ENCODE data around the gene ARNT2. TPM values are rescaled to one million over a fixed set of nuclear protein-coding genes. Genes with fewer than 3 reads are reported as not detected.

Gene ARNT2
- total RNA-seq, 1 experiment from 2014 or later = 16.8 TPM

- no peaks in the 10 kb centered on the region for H3K4me1 ChIP-seq (ENCODE audit: control insufficient read depth, insufficient read depth, low read length)
- in situ Hi-C loops (cut with HindIII; ENCODE audit: low pct_unique_long_range_greater_than_20kb, low sequenced_read_pairs) (no loop called here), intact Hi-C loops (cut with micrococcal nuclease; ENCODE audit: unreplicated experiment) (no loop called here)
- no peaks in the 10 kb centered on the region for H3K27me3 ChIP-seq (ENCODE audit: control insufficient read depth, insufficient read depth, low read length)
- ATAC-seq = no peak
- no peak overlapping the region for H3K4me3 ChIP-seq (ENCODE audit: low read depth in 2 of 2, low read length in 2 of 2)
- POLR2A ChIA-PET = no interaction called here
- no peak for DNase-seq (ENCODE audit: low read depth, low spot score)
- no peak overlapping the region for H3K27ac ChIP-seq (ENCODE audit: low read length)
- TF ChIP-seq SIN3A (IDR thresholded peaks at IDR 0.05; ENCODE audit: borderline replicate concordance, insufficient read depth, low read depth, low read length) (no peak), TCF7L2 (IDR thresholded peaks at IDR 0.05; ENCODE audit: low read depth, low read length) (no peak)
- CTCF ChIA-PET = no interaction called here
- H3K9me3 ChIP-seq (ENCODE audit: control insufficient read depth, insufficient read depth, low read depth, low read length) = no peaks in the 10 kb centered on the region
- no peaks in the 10 kb centered on the region for H3K36me3 ChIP-seq (ENCODE audit: control insufficient read depth, insufficient read depth, low read length)
- no TSS peak for BruUV-seq (replicated peaks)
Measured at GRCh38 chr15:80599359-80599758, 195.2 kb downstream of the ARNT2 start.

- intact Hi-C loops (cut with micrococcal nuclease; ENCODE audit: unreplicated experiment) (no loop called here), in situ Hi-C loops (cut with HindIII; ENCODE audit: low pct_unique_long_range_greater_than_20kb, low sequenced_read_pairs) (no loop called here)
- Histone ChIP-seq H3K27ac (ENCODE audit: low read length) (no peak overlapping the region), H3K9me3 (ENCODE audit: control insufficient read depth, insufficient read depth, low read depth, low read length) (no peaks in the 10 kb centered on the region), H3K4me3 (ENCODE audit: low read depth in 2 of 2, low read length in 2 of 2) (no peak overlapping the region), H3K4me1 (ENCODE audit: control insufficient read depth, insufficient read depth, low read length) (no peaks in the 10 kb centered on the region), H3K27me3 (ENCODE audit: control insufficient read depth, insufficient read depth, low read length) (no peaks in the 10 kb centered on the region), H3K36me3 (ENCODE audit: control insufficient read depth, insufficient read depth, low read length) (no peaks in the 10 kb centered on the region)
- BruUV-seq (replicated peaks) = no TSS peak
- TF ChIP-seq TCF7L2 (IDR thresholded peaks at IDR 0.05; ENCODE audit: low read depth, low read length) (no peak), REST (IDR thresholded peaks at IDR 0.05; ENCODE audit: insufficient read depth in 1 of 2, low read depth in 2 of 2, low read length in 1 of 2) (no peak), CTCF (IDR thresholded peaks at IDR 0.05) (no peak), SIN3A (IDR thresholded peaks at IDR 0.05; ENCODE audit: borderline replicate concordance, insufficient read depth, low read depth, low read length) (no peak), POLR2AphosphoS5 (IDR thresholded peaks at IDR 0.05; ENCODE audit: low read depth, low read length) (no peak)
- ATAC-seq = no peak
- CTCF ChIA-PET = interaction anchor here (0.7 to 1.0 kb wide), 3 partner anchors 176 to 222 kb away, joined by 4 to 7 read pairs (median 7); partner anchors contain the start of gene CEMIP
- POLR2A ChIA-PET = interaction anchor here (1.0 kb wide), 1 partner anchor 175 kb away, joined by 5 read pairs; no protein-coding TSS in a partner anchor
- DNase-seq (ENCODE audit: low read depth, low spot score) = no peak
Measured at GRCh38 chr15:80600626-80601025, 196.4 kb downstream of the ARNT2 start.

GRCh38 chr15:80601256-80601655 is 197.1 kb downstream of the ARNT2 start:
- ATAC-seq = no peak
- H3K9me3 ChIP-seq (ENCODE audit: control insufficient read depth, insufficient read depth, low read depth, low read length) = no peaks in the 10 kb centered on the region
- in situ Hi-C loops (cut with HindIII; ENCODE audit: low pct_unique_long_range_greater_than_20kb, low sequenced_read_pairs) = no loop called here
- H3K4me1 ChIP-seq (ENCODE audit: control insufficient read depth, insufficient read depth, low read length) = no peaks in the 10 kb centered on the region
- no peak overlapping the region for H3K27ac ChIP-seq (ENCODE audit: low read length)
- TF ChIP-seq REST (IDR thresholded peaks at IDR 0.05; ENCODE audit: insufficient read depth in 1 of 2, low read depth in 2 of 2, low read length in 1 of 2) (no peak), TCF7L2 (IDR thresholded peaks at IDR 0.05; ENCODE audit: low read depth, low read length) (no peak), CTCF (IDR thresholded peaks at IDR 0.05) (no peak), SIN3A (IDR thresholded peaks at IDR 0.05; ENCODE audit: borderline replicate concordance, insufficient read depth, low read depth, low read length) (no peak), POLR2AphosphoS5 (IDR thresholded peaks at IDR 0.05; ENCODE audit: low read depth, low read length) (no peak)
- ChIA-PET POLR2A (interaction anchor here (1.0 kb wide), 1 partner anchor 175 kb away, joined by 5 read pairs; no protein-coding TSS in a partner anchor), CTCF (interaction anchor here (0.7 to 1.0 kb wide), 2 partner anchors 175 to 178 kb away, joined by 4 to 7 read pairs; partner anchors contain the start of gene CEMIP)
- no peaks in the 10 kb centered on the region for H3K27me3 ChIP-seq (ENCODE audit: control insufficient read depth, insufficient read depth, low read length)
- BruUV-seq (replicated peaks) = no TSS peak
- no peak for DNase-seq (ENCODE audit: low read depth, low spot score)
- intact Hi-C loops (cut with micrococcal nuclease; ENCODE audit: unreplicated experiment) = no loop called here
- H3K36me3 ChIP-seq (ENCODE audit: control insufficient read depth, insufficient read depth, low read length) = no peaks in the 10 kb centered on the region
- H3K4me3 ChIP-seq (ENCODE audit: low read depth in 2 of 2, low read length in 2 of 2) = no peak overlapping the region
